Measurements from ENCODE around the gene COG5.

Gene COG5

DNA sequence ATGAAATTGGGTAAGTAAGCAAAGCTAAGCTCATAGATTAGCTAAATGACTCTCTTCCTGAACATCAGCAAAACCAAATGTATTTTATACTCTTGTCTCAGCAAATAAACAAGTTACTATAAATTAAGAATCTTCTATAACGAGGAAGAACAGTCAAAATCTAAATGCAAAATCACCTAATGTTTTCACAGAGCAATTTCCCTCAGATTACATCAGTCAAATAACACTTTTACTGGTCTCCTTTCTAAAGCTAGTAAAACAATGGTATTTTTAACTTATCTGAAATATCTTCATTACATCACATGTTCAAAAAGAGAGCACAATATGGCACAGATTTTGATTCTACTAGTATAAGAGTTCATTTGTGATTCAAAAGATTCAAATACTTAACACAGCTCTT lies 110.3 kb downstream of the COG5 start:
- no peak for DNase-seq

DNA sequence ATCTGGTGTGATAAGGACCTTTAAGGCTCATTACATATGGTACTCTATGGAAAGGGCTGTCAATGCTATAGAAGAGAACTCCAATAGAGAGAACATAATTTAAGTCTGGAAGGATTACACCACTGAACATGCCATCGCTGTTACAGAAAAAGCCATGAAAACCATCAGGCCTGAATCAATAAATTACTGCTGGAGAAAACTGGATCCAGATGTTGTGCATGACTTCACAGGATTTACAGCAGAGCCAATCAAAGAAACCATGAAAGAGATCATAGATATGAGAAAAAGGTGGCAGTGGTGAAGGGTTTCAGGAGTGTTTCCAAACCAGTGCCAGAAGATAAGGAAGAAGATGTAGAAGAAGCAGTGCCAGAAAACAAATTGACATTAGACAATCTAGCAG lies 112.8 kb downstream of the COG5 start:
- DNase-seq: no peak

- no peak for DNase-seq
Measured at GRCh38 chr7:107446988-107447387, 116.7 kb downstream of the COG5 start.

DNA sequence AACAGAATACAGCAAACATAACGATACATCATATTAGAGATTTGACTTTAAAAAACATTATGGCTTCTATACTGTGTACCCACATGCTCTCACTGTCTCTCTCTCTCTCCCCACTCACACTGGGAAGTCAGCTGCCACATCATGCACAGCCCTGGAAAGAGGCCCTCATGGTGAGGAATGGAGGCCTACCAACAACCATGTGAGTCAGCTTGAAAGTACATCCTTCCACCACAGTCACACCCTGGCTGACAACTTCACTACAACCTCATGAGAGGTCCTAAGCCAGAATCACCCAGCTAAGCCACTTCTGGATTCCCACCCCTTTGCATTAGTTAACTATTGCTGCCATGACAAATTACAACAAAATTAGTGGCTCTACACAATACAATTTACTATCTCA lies 117.2 kb downstream of the COG5 start:
- DNase-seq: no peak

GRCh38 chr7:107442678-107443077 lies 121.0 kb downstream of the COG5 start:
- no peak for DNase-seq

- no peak for DNase-seq
Measured at GRCh38 chr7:107441581-107442422, 121.9 kb downstream of the COG5 start.

GRCh38 chr7:107439025-107439424 lies 124.7 kb downstream of the COG5 start:
- DNase-seq: no peak

DNA sequence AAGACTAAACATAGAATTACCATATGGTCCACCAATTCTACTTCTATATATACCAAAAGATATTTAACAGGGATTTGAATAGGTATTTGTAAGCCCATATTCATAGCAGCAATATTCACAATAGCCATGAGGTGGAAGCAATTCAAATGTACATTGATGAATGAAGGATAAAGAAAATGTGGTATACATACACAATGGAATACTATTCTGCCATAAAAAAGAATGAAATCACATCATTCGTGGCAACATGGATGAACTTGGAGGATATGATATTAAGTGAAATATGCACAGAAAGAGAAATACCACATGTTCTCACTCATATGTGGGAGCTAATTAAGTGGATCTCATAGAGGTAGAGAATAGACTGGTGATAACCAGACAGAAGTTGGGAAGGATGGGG lies 128.0 kb downstream of the COG5 start:
- DNase-seq: no peak

GRCh38 chr7:107432261-107432660 lies 131.5 kb downstream of the COG5 start:
- no peak for DNase-seq

DNA sequence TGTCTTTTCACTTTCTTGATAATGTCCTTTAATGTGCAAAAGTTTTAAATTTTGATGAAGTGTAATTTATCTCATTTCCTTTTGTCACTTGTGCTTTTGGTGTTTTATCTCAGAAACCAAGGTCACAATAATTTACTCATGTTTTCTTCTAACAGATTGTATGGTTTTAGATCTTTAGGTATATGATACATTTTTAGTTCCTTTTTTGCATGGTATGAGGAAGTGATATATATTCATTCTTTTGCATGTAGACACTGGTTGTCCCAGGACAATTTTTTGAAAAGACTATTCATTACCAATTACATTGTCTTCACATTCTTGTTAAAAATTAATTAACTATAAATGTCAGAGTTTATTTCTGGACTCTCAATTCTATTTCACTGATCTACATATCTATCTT lies 133.7 kb downstream of the COG5 start:
- DNase-seq: no peak

DNA sequence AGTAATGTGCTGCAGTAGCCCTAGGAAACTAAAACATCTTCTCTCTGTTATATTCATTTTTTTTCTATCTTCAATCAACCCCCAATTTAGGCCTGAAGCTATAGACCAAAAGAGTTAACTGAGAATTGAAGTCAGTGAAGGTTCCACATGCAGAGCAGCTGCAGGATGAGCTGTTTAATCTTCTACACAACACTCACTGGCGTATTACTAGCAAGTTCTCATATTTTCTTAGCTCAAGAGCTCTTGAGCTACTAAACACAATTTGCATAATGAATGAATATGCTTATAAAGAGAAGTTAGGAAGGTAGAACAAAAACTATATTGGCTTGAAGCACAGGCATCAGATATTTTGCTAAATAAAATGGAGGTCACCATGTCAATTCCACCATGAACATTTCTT lies 135.1 kb downstream of the COG5 start:
- no peak for DNase-seq

- DNase-seq: no peak
Measured at GRCh38 chr7:107427462-107427861, 136.3 kb downstream of the COG5 start.

- no peak for DNase-seq
Measured at GRCh38 chr7:107414198-107414597, 149.5 kb downstream of the COG5 start.

- DNase-seq: no peak
Measured at GRCh38 chr7:107408349-107408748, 155.4 kb downstream of the COG5 start.

DNA sequence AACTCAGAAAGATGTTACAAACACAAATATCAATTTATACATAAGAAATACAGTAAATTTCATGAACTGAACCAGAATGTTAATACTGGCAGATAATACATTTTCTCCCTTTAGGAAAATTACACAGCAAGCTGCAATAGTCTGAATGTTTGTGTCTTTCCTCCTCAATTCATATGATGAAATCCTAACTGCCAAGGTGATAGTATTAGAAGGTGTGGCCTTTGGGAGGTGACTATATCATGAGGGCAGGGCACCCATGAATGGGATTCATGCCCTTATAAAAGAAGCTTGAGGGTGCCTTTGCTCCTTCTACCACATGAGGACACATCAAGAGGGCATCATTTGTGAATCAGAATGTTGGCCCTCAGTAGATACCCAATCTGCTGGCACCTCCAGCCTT lies 158.2 kb downstream of the COG5 start:
- no peak for DNase-seq

GRCh38 chr7:107404740-107405537 lies 158.8 kb downstream of the COG5 start:
- DNase-seq: no peak

DNA sequence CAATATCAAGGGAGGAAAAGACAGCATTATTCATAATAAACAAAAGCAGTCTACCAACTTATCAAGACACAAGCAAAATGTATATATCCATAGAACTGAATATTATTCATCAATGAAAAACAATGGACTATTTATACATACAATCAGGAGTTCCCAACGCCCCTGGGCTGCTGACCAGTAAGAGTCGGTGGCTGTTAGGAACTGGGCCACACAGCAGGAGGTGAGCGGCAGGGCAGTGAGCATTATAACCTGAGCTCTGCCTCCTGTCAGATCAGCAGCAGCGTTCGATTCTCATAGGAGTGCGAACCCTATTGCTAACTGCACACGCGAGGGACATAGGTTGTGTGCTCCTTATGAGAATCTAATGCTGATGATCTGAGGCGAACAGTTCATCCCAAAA lies 165.6 kb downstream of the COG5 start:
- no peak for DNase-seq

- DNase-seq: no peak
Measured at GRCh38 chr7:107396990-107397389, 166.7 kb downstream of the COG5 start.

DNA sequence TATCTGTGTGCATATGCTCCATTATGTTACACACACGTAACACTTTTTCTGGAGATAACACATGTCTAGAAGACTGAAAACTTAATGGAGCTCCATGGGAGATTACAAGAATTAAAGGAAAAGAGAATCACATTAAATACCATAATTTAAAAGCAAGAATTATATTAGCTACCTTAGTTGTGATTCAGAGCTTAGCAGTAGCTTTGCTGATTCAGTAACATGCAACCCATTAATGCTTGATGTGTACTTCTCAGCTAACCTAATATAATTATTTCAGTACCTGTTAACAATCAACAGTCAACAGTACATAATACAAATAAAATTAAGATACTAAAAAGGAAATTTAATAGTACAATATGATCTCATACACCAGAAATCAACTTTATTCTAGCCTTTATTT lies 167.6 kb downstream of the COG5 start:
- DNase-seq: no peak

DNA sequence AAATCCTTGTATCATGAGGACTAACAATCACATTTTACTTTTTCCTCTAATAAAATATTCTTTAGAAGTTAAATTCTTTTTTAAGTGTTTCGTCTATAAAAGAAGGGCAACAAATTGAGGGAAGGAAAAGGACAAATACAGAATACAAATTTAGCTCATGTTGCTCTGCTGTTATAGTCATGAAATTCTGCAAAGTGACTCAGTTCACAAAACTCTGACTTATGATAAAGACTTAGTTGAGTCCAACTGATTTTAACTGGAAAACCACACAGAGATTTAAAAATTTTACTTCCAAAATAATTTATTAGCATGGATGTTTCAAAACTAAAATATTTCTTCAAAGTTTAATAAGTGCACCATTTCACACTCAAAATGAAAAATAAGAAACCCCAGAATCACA lies 168.9 kb downstream of the COG5 start:
- no peak for DNase-seq

- peak in 1 of 2 experiments; percentile 6 for DNase-seq
Measured at GRCh38 chr7:107394276-107394675, 169.4 kb downstream of the COG5 start.

DNA sequence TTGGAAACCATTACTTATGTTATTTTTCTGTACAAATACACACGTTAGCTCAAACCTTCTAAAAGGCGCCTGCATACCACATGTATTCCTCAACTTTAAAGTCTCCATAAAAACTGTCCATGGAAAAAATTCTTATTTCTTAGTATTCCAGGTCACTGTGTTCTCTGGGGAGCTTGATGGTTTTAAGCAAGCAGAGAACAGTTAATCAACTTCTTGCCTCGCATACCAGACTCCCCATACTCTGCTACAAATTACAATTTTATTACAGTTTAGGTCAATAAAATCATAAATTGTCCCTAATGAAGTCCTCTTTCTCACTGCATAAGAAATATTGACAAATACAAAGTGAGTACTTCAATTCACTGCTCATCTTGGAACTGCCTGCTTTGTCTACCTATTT lies 170.9 kb downstream of the COG5 start:
- no peak for DNase-seq

GRCh38 chr7:107390916-107391315 lies 172.8 kb downstream of the COG5 start:
- no peak for DNase-seq

- DNase-seq: no peak
Measured at GRCh38 chr7:107388604-107389003, 175.1 kb downstream of the COG5 start.

All from AML-193 (cell line).